ENCODE measurements around the gene GPALPP1.

DNA sequence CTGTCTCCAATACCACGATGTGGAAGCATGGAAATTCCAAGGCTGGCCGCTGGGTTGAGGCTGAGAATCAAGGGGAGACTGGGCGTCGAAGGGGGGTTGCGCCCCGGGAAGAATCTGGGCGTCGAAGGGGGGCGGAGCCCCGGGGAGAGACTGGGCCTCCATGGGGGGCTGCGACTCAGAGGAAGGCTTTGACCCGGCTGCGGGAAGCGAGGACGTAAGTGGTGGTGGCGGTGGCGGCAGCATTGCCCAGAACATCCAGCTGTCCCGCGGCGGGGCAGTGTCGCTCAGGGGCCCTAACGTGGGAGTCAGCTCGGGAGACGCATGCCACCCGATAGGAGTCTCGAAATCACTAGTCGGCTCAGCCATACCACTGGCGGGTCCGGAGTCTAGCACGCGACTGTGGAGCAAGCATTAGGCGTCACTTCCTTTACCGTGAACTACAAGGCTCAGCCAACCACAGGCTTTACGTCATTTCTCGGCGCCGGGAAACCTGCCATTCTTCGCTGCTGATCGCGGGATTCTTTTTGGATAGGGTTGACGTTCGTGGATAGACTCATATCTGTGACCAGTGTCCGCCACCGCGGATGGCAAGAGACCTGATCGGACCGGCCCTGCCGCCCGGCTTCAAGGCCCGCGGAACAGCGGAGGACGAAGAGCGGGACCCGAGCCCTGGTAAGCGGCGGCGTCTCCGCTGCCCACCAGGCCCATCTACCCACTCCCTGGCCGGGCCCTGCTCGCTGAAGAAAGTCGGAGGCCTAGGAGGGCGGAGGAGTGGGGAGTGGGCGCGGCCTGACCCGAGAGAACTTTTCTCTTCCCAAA is at the start of gene GPALPP1, which contains the start of gene NUFIP1:
- TF ChIP-seq, protein P1, sequence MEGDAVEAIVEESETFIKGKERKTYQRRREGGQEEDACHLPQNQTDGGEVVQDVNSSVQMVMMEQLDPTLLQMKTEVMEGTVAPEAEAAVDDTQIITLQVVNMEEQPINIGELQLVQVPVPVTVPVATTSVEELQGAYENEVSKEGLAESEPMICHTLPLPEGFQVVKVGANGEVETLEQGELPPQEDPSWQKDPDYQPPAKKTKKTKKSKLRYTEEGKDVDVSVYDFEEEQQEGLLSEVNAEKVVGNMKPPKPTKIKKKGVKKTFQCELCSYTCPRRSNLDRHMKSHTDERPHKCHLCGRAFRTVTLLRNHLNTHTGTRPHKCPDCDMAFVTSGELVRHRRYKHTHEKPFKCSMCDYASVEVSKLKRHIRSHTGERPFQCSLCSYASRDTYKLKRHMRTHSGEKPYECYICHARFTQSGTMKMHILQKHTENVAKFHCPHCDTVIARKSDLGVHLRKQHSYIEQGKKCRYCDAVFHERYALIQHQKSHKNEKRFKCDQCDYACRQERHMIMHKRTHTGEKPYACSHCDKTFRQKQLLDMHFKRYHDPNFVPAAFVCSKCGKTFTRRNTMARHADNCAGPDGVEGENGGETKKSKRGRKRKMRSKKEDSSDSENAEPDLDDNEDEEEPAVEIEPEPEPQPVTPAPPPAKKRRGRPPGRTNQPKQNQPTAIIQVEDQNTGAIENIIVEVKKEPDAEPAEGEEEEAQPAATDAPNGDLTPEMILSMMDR (IDR thresholded peaks at IDR 0.05), result peak in 1 of 3 donors; percentile 48
- TF ChIP-seq POLR2A (IDR thresholded peaks at IDR 0.05), result no peak

Measured in breast epithelium (tissue), 3 donors.